ENCODE results near the gene CARS1.
A peak's percentile ranks its signal among the peaks of the same experiment; 100 is the strongest.

CARS1 gene

GRCh38 chr11:3057069-3057963, at the start of gene CARS1:
TSS of gene CARS1 (minus strand) at chr11:3057423. CDS start at chr11:3057367, 56 bp downstream.
- DNase-seq: peak; percentile 75 to 91

- DNase-seq: no peak
These were observed 48.8 kb upstream of the CARS1 start for GRCh38 chr11:3105791-3106735.

GRCh38 chr11:3104961-3105790, 48.0 kb upstream of the CARS1 start:
- no peak for DNase-seq

- DNase-seq: no peak
These were observed 47.0 kb upstream of the CARS1 start for GRCh38 chr11:3104051-3104714.

GRCh38 chr11:3103076-3103475, 45.9 kb upstream of the CARS1 start:
- no peak for DNase-seq

GRCh38 chr11:3102641-3102921, 45.4 kb upstream of the CARS1 start:
- no peak for DNase-seq

GRCh38 chr11:3101921-3102640, 44.9 kb upstream of the CARS1 start:
- no peak for DNase-seq

- no peak for DNase-seq
These were observed 42.0 kb upstream of the CARS1 start for GRCh38 chr11:3099178-3099577.

GRCh38 chr11:3096909-3097530, 39.8 kb upstream of the CARS1 start:
- no peak for DNase-seq

GRCh38 chr11:3095712-3096361, 38.6 kb upstream of the CARS1 start:
- peak; percentile 78 to 92 for DNase-seq

GRCh38 chr11:3094223-3094824, 37.1 kb upstream of the CARS1 start:
- DNase-seq: no peak

GRCh38 chr11:3093281-3094191, 36.3 kb upstream of the CARS1 start:
- no peak for DNase-seq

GRCh38 chr11:3092603-3093141, 35.4 kb upstream of the CARS1 start:
- no peak for DNase-seq

- peak; percentile 33 to 69 for DNase-seq
These were observed 34.8 kb upstream of the CARS1 start for GRCh38 chr11:3091846-3092602.

- no peak for DNase-seq
These were observed 34.0 kb upstream of the CARS1 start for GRCh38 chr11:3091081-3091845.

GRCh38 chr11:3090096-3090901, 33.1 kb upstream of the CARS1 start:
- no peak for DNase-seq

Measured in SW 1271 (cell line).